ENCODE measurements around the gene VSTM1. TPM values are rescaled to one million over a fixed set of nuclear protein-coding genes. Genes with fewer than 3 reads are reported as not detected.

Gene VSTM1
- total RNA-seq, 1 donor from 2014 or later: 0.75 TPM

DNA sequence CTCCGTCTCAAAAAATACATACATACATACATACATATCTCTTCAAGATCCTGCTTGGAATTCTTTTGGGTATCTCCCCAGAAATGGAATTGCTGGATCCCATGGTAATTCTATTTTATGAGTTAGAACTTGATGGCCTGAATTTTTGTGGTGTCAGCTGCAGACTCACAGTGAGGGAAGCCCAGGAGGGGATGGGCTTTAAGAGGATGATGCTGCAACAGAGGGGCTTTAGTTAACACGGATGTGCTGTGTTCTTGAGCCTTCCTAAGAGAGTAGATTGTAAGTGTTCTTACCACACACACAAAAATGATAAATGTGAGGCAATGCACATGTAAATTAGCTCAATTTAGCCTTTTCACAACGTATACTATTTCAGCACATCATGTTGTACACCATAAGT lies 40.5 kb downstream of the VSTM1 start:
- no peak overlapping the region for H3K4me3 ChIP-seq (ENCODE audit: low read depth, low read length)
- TF ChIP-seq, protein P1, sequence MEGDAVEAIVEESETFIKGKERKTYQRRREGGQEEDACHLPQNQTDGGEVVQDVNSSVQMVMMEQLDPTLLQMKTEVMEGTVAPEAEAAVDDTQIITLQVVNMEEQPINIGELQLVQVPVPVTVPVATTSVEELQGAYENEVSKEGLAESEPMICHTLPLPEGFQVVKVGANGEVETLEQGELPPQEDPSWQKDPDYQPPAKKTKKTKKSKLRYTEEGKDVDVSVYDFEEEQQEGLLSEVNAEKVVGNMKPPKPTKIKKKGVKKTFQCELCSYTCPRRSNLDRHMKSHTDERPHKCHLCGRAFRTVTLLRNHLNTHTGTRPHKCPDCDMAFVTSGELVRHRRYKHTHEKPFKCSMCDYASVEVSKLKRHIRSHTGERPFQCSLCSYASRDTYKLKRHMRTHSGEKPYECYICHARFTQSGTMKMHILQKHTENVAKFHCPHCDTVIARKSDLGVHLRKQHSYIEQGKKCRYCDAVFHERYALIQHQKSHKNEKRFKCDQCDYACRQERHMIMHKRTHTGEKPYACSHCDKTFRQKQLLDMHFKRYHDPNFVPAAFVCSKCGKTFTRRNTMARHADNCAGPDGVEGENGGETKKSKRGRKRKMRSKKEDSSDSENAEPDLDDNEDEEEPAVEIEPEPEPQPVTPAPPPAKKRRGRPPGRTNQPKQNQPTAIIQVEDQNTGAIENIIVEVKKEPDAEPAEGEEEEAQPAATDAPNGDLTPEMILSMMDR (conservative IDR thresholded peaks at IDR 0.05; ENCODE audit: low read depth, low read length): no peak
- DNase-seq (ENCODE audit: low read depth): no peak

DNA sequence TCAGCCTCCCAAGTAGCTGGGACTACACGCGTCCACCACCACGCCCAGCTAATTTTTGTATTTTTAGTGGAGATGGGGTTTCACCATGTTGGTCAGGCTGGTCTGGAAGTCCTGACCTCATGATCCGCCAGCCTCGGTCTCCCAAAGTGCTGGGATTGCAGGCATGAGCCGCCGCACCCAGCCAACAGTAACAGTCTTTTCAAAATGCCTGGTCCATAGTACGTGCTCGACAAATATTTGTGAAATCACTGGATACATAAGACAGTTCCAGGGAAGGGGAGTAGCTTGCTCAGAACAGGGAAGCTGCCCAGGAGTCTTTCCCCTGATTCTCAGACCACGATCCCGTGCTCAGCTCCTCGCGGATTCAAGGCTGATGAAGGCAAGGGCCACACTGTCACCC lies 41.8 kb downstream of the VSTM1 start:
- DNase-seq (ENCODE audit: low read depth): no peak
- TF ChIP-seq, protein P1 (conservative IDR thresholded peaks at IDR 0.05; ENCODE audit: low read depth, low read length): no peak
- no peak overlapping the region for H3K4me3 ChIP-seq (ENCODE audit: low read depth, low read length)

DNA sequence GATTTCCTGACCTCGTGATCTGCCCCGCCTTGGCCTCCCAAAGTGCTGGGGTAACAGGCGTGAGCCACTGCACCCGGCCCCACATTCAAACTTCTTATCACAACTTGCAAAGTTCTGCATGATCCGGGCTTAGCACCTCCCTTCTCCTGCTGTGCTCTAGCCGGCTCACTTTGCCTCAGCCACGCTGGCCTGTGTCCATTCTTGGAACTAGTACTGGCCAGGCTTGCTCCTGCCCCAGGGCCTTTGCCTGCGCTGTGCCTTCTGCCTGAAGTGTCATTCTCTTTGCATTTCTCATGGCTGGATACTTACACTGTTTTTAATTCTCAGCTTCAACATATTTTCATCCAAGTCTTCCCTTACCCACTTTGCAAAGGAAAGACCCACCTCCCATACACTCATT lies 42.3 kb downstream of the VSTM1 start:
- TF ChIP-seq, protein P1 (conservative IDR thresholded peaks at IDR 0.05; ENCODE audit: low read depth, low read length): no peak
- no peak for DNase-seq (ENCODE audit: low read depth)
- no peak overlapping the region for H3K4me3 ChIP-seq (ENCODE audit: low read depth, low read length)

DNA sequence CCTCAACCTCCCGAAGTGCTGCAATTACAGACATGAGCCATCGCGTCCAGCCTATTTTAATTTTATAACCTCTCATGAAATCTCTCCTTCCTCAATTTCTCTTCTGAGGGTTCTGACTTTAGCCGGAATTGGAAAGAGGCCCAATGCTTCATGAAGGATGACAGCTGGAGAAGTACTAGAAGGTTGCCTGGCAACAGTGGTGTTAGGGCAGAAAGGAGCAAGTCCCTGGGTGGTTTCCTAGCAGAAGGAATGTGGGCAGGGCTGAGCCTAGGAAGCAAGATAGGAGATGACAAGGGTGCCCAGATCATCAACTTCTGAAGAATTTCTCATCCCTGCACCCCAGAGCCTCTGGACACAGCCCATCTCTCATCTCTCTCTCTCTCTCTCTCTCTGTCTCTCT lies 46.4 kb downstream of the VSTM1 start:
- no peak for DNase-seq (ENCODE audit: low read depth)
- H3K4me3 ChIP-seq (ENCODE audit: low read depth, low read length): no peak overlapping the region
- TF ChIP-seq, protein P1 (conservative IDR thresholded peaks at IDR 0.05; ENCODE audit: low read depth, low read length): no peak

DNA sequence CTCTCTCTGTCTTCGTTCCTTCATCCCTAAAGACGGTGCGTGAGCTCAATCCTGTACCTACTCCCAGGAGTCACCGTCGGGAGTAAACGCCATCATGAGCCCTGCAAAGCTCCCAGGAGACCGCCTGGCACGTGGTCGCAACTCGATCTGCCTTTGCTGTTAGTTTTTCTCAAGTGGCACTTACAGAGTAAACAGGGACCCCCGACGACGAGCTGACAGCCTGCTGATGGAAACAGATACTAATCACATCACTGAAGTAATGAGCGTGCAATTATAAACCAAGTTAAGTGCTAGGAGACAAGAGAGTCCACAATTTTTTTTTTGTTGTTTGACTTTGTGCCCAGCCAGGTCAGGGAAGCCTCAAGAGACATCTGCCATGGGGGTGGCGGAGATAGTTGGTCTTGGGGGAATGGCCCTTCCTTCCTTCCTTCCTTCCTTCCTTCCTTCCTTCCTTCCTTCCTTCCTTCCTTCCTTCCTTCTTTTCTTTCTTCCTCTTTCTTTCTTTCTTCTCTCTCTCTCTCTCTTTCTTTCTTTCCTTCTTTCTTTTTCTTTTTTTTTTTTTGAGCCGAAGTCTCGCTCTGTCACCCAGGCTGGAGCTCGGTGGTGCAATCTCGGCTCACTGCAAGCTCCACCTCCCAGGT lies 48.7 kb downstream of the VSTM1 start:
- no peak for DNase-seq (ENCODE audit: low read depth)
- TF ChIP-seq, protein P1 (conservative IDR thresholded peaks at IDR 0.05; ENCODE audit: low read depth, low read length): no peak
- H3K4me3 ChIP-seq (ENCODE audit: low read depth, low read length): no peak overlapping the region

DNA sequence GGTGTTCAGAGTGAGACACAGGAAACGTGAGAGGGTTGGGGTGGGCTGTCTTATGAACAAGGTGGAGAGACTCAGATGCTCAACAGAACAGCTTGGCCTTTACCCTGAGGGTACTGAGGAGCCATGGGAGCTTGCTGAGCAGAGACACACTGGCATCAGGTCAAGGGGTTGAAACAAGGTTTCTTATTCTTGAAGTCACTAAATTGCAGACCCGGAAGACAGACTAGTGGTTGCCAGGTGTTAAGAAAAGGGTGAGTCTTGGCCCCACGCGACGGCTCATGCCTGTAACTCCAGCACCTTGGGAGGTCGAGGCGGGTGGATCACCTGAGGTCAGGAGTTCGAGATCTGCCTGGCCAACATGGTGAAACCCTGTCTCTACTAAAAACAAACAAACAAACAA lies 49.8 kb downstream of the VSTM1 start:
- TF ChIP-seq, protein P1 (conservative IDR thresholded peaks at IDR 0.05; ENCODE audit: low read depth, low read length): no peak
- DNase-seq (ENCODE audit: low read depth): no peak
- H3K4me3 ChIP-seq (ENCODE audit: low read depth, low read length): no peak overlapping the region

DNA sequence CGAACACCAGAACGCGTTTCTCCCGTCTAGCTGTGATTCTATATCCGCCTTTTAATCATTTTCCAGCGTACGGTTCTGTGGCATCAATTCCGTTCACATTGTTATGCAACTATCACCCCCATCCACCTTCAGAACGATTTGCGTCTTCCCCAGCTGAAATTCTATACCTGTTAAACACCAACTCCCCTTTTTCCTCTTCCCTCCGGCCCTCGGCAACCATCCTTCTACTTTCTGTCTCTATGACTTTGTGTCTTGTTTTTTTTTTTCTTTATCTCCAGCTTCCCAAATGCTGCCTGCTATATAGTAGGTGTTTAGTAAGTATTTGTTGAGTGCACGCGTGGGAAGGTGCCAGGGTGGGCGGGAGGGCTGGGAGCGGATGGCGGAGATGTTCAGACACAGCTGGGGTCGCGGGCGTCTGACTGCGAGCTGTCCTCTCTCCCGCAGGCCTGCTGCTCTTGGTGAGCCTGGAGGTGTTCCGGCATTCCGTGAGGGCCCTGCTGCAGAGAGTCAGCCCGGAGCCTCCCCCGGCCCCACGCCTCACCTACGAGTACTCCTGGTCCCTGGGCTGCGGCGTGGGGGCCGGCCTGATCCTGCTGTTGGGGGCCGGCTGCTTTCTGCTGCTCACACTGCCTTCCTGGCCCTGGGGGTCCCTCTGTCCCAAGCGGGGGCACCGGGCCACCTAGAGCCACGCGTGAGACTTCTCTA lies 52.0 kb downstream of the VSTM1 start:
- TF ChIP-seq, protein P1 (conservative IDR thresholded peaks at IDR 0.05; ENCODE audit: low read depth, low read length): no peak
- H3K4me3 ChIP-seq (ENCODE audit: low read depth, low read length): no peak overlapping the region
- no peak for DNase-seq (ENCODE audit: low read depth)

Data from epithelial cell of proximal tubule (primary cell).